Tibial nerve (tissue), 4 donors: ENCODE results near the gene ZNF185. TPM values are rescaled to one million over a fixed set of nuclear protein-coding genes. Genes with fewer than 3 reads are reported as not detected.

ENCODE experiments used
- DNase-seq, 2 donors: peaks; one replicate each; pipeline ENCODE4 v3.0.0-alpha.2; 2019; ENCODE audit warnings: low spot score in 2 of 2
- H3K27ac ChIP-seq, 4 donors: fragments of 200-600 bp; sonication (generic) in 3 of 4; one replicate each; pipeline ENCODE4 v1.5.1; 2017 to 2019; ENCODE audit warnings: mild to moderate bottlenecking in 1 of 4
- H3K27me3 ChIP-seq, 2 donors: fragments of 200-600 bp; sonication (generic) in 1 of 2; one replicate each; pipeline versions ENCODE4 v1.5.1 to v1.6.0; 2017 to 2019
- H3K36me3 ChIP-seq, 3 donors: fragments of 200-600 bp; sonication (generic); one replicate each; pipeline ENCODE4 v1.5.1; 2018 to 2019
- H3K4me1 ChIP-seq, 4 donors: fragments of 200-600 bp; sonication (generic) in 3 of 4; one replicate each; pipeline ENCODE4 v1.5.1; 2017 to 2019
- H3K4me3 ChIP-seq, 4 donors: fragments of 200-600 bp; sonication (generic) in 3 of 4; one replicate each; pipeline ENCODE4 v1.5.1; 2017 to 2019; ENCODE audit warnings: mild to moderate bottlenecking in 1 of 4, moderate library complexity in 1 of 4
- H3K9me3 ChIP-seq, 4 donors: fragments of 200-600 bp; sonication (generic) in 3 of 4; one replicate each; pipeline ENCODE4 v1.5.1; 2017 to 2019
- EP300 ChIP-seq, 2 donors: sonication (generic); formaldehyde crosslinking; IDR thresholded peaks; one replicate each; pipeline ENCODE4 v1.6.1; 2017; ENCODE audit warnings: antibody characterized with exemption in 2 of 2, mild to moderate bottlenecking in 1 of 2
- POLR2A ChIP-seq, 2 donors: fragments of 450-650 bp; IDR thresholded peaks; one replicate each; pipeline ENCODE4 v1.6.1; 2017; ENCODE audit warnings: antibody characterized with exemption in 2 of 2, mild to moderate bottlenecking in 2 of 2, moderate library complexity in 2 of 2
- WGBS, 2 donors: methylation state at CpG; one replicate each; pipeline ENCODE4 v1.1.5; 2018; 5-methylcytosine and 5-hydroxymethylcytosine counted together
- total RNA-seq, 4 donors: library from RNA; depleted of rRNA; stranded (reverse); fragments of >200 nt; gene quantifications; one replicate each; pipeline ENCODE4 v1.1.0, GENCODE V29; 2016
- TF ChIP-seq, protein P1 (sequence below), 5 experiments: fragments of 200-600 bp in 3 of 5; fragments of 450-650 bp in 2 of 5; sonication (generic) in 3 of 5; IDR thresholded peaks; one replicate each; pipeline ENCODE4 v1.5.1; 2016 to 2019; ENCODE audit warnings: antibody characterized with exemption in 5 of 5, mild to moderate bottlenecking in 3 of 5, moderate library complexity in 2 of 5

ZNF185 gene
- total RNA-seq, 4 donors from 2014 or later, result 17.1 to 55.1 (median 28.6) TPM

DNA sequence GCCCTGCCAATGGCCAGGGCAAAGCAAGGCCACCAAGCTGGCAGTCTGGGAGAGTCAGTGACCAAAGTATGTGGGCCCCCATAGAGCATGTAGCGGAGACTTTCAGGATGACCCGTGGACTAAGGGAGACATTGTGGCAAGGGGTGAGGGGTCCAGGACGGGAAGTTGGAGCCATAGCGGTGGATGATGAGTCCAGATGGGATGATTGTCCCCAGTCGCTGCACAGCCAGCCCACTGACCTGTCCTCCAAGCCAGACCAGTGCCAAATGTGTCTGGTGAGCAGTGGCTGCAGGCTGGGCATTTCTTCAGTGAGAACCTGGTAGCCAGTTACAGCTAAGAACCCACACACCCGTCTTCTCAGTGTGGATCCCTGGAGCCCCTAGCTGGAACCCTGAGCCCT is 34.3 kb downstream of the ZNF185 start:
- no peak for DNase-seq
- no peaks in the 10 kb centered on the region for H3K9me3 ChIP-seq
- no peaks in the 10 kb centered on the region for H3K27me3 ChIP-seq
- H3K4me3 ChIP-seq, result no peak overlapping the region
- 86 to 88% methylated on average over 6 of the region's 6 CpGs for WGBS, 2 donors
- no peak overlapping the region for H3K27ac ChIP-seq
- H3K4me1 ChIP-seq, result no peaks in the 10 kb centered on the region
- TF ChIP-seq, protein P1, sequence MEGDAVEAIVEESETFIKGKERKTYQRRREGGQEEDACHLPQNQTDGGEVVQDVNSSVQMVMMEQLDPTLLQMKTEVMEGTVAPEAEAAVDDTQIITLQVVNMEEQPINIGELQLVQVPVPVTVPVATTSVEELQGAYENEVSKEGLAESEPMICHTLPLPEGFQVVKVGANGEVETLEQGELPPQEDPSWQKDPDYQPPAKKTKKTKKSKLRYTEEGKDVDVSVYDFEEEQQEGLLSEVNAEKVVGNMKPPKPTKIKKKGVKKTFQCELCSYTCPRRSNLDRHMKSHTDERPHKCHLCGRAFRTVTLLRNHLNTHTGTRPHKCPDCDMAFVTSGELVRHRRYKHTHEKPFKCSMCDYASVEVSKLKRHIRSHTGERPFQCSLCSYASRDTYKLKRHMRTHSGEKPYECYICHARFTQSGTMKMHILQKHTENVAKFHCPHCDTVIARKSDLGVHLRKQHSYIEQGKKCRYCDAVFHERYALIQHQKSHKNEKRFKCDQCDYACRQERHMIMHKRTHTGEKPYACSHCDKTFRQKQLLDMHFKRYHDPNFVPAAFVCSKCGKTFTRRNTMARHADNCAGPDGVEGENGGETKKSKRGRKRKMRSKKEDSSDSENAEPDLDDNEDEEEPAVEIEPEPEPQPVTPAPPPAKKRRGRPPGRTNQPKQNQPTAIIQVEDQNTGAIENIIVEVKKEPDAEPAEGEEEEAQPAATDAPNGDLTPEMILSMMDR (IDR thresholded peaks at IDR 0.05), result no peak
- no peak for TF ChIP-seq POLR2A (IDR thresholded peaks at IDR 0.05)
- H3K36me3 ChIP-seq, result no peaks in the 10 kb centered on the region

DNA sequence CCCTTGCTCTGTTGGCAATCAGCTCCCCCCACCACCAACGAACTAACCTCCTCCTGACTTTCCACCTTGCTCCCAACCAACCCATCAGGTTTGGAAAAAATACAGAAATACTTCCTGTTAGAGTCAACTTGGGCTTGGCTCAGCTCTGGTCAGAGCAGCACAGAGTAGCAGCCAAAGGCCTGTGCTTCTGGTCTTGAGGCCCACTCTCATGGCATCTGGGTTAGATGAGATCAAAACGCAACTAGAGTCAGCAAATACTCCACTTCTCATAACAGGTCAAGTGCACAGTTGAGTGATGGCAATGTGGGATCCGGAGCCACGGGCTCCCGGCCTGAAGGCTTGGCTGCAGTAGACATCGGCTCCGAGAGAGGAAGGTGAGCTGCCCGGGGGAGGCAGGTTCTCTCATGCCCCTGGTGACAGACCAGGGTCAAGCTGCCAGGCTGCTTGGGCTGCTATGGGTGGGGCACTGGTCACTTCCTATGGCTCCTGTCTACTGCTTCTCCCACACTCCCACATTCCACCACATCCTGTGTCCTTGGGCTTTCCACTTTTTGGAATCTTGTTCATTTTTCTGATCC is 34.8 kb downstream of the ZNF185 start:
- H3K36me3 ChIP-seq, result no peaks in the 10 kb centered on the region
- no peaks in the 10 kb centered on the region for H3K27me3 ChIP-seq
- TF ChIP-seq EP300 (IDR thresholded peaks at IDR 0.05) (no peak), POLR2A (IDR thresholded peaks at IDR 0.05) (no peak)
- TF ChIP-seq, protein P1 (IDR thresholded peaks at IDR 0.05), result no peak
- H3K27ac ChIP-seq, result no peak overlapping the region
- DNase-seq, result no peak
- H3K9me3 ChIP-seq, result no peaks in the 10 kb centered on the region
- WGBS, 2 donors, result 87 to 95% methylated on average over 8 of the region's 8 CpGs
- H3K4me3 ChIP-seq, result no peak overlapping the region
- H3K4me1 ChIP-seq, result no peaks in the 10 kb centered on the region

DNA sequence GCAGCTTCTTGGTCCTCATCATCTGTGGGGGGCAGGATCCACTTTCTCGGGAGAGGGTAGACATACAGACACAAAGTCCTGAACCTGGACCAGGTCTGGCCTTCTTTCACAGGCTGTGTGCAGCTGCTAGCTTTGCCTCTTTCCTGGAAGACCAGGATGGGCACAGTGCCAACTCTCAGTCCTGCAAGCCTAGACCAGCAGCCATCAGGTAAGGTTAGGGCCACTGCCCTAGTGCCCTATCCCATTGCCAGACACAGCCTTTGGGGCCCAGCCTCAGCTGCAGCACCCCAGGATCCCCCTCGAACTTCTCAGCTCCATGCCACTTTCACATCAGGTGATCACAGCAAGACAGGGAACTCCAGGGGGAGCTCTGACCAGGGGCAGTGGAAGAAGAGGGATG is 38.4 kb downstream of the ZNF185 start:
- TF ChIP-seq POLR2A (IDR thresholded peaks at IDR 0.05) (no peak), EP300 (IDR thresholded peaks at IDR 0.05) (no peak)
- TF ChIP-seq, protein P1 (IDR thresholded peaks at IDR 0.05), result no peak

DNA sequence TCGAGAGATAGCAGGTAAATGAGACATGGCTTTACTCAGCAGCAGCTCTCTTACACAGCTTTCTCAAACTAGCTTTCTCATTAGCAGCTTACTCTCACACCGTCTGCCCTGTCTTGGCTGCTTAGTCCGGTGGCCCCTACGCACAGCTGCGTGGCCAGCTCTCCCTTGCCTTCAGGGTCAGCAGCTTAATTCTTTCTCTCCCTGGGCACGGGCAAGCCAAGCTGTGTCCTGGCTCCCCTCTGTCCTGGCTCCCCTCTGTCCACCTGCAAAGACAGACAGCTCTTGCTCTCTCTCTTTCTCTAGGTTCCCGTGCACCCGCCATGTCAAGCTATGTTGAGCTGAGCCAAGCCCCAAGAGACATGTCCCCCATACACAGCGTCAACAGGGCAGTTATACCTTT is 39.4 kb downstream of the ZNF185 start:
- Histone ChIP-seq H3K27ac (no peak overlapping the region), H3K36me3 (no peaks in the 10 kb centered on the region), H3K9me3 (no peaks in the 10 kb centered on the region), H3K27me3 (no peaks in the 10 kb centered on the region), H3K4me3 (no peak overlapping the region), H3K4me1 (peaks cover 0 to 7% (median 2%) of the 10 kb centered on the region in 4 donors)
- no peak for TF ChIP-seq POLR2A (IDR thresholded peaks at IDR 0.05)
- TF ChIP-seq, protein P1 (IDR thresholded peaks at IDR 0.05), result no peak
- TF ChIP-seq EP300 (IDR thresholded peaks at IDR 0.05), result no peak
- 81 to 88% methylated on average over 9 of the region's 9 CpGs for WGBS, 2 donors
- no peak for DNase-seq

More for the DNA sequence above, 38.4 kb downstream of the ZNF185 start:
- H3K4me3 ChIP-seq, result no peak overlapping the region
- peaks cover 0 to 5% (median 0%) of the 10 kb centered on the region in 4 donors for H3K4me1 ChIP-seq
- no peak for DNase-seq
- no peaks in the 10 kb centered on the region for H3K36me3 ChIP-seq
- no peaks in the 10 kb centered on the region for H3K27me3 ChIP-seq
- H3K9me3 ChIP-seq, result no peaks in the 10 kb centered on the region
- WGBS, 2 donors, result 80 to 100% methylated on average over 1 to 2 of the region's 2 CpGs
- no peak overlapping the region for H3K27ac ChIP-seq

DNA sequence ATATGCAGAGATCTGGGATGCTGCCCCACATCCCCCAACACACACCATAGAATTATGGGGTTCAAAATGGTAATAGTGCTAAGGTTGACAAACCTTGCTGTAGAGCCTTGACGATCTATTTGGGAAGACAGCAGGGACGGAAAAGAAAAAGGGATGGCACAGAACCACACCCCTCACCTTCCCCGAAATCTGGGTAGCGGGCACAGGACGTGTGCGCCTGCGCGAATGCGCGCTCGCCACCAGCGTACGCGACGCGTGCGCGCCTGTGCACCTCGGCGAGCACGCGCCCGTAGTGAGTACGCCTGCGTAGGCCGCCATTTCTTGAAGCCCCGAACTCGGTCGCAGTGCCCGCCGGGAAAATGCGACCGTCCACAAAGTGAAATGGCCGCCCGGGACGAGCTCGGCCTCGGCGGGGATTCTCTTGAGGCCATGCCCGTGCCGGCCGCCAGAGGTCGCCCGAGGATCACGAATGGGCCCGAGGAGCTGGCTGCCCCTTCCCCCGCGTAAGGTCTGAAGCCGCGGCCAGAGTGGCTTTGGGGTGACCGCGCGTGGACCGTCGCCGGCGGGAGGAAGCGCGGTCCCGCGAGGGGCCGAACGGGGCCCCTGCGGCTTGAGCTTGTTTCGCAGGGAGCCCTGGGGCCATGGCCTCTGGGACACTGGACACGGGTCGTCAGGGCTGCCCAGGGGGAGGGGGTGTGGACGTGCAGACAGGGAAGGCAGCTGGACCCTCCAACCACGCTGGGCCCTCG is 43.6 kb downstream of the ZNF185 start:
- H3K36me3 ChIP-seq, result peaks cover 0 to 8% (median 0%) of the 10 kb centered on the region in 3 donors
- peaks cover 0 to 12% (median 2%) of the 10 kb centered on the region in 4 donors for H3K4me1 ChIP-seq
- DNase-seq, result peak; percentile 78 to 82
- H3K9me3 ChIP-seq, result no peaks in the 10 kb centered on the region
- peak overlapping the region; percentile 69 to 91 (median 82) for H3K27ac ChIP-seq
- WGBS, 2 donors, result 0 to 59% methylated on average over 21 to 51 of the region's 70 CpGs
- H3K27me3 ChIP-seq, result no peaks in the 10 kb centered on the region
- H3K4me3 ChIP-seq, result peak overlapping the region; percentile 38 to 69 (median 48)
- TF ChIP-seq EP300 (IDR thresholded peaks at IDR 0.05) (peak in 1 of 2 donors; percentile 88), POLR2A (IDR thresholded peaks at IDR 0.05) (no peak)
- TF ChIP-seq, protein P1 (IDR thresholded peaks at IDR 0.05), result peak; percentile 63 to 96 (median 89)
